SH-SY5Y (cell line): ENCODE results near the gene MACROH2A2.

Source experiments
- GATA2 ChIP-seq: IDR thresholded peaks from 2 replicates; pipeline ENCODE4 v1.6.1; 2011; ENCODE audit warnings: mild to moderate bottlenecking, low read depth, low read length
- GATA3 ChIP-seq: IDR thresholded peaks from 2 replicates; pipeline ENCODE4 v1.6.1; 2011; ENCODE audit warnings: low read depth, mild to moderate bottlenecking, low read length, moderate library complexity

The MACROH2A2 gene

DNA sequence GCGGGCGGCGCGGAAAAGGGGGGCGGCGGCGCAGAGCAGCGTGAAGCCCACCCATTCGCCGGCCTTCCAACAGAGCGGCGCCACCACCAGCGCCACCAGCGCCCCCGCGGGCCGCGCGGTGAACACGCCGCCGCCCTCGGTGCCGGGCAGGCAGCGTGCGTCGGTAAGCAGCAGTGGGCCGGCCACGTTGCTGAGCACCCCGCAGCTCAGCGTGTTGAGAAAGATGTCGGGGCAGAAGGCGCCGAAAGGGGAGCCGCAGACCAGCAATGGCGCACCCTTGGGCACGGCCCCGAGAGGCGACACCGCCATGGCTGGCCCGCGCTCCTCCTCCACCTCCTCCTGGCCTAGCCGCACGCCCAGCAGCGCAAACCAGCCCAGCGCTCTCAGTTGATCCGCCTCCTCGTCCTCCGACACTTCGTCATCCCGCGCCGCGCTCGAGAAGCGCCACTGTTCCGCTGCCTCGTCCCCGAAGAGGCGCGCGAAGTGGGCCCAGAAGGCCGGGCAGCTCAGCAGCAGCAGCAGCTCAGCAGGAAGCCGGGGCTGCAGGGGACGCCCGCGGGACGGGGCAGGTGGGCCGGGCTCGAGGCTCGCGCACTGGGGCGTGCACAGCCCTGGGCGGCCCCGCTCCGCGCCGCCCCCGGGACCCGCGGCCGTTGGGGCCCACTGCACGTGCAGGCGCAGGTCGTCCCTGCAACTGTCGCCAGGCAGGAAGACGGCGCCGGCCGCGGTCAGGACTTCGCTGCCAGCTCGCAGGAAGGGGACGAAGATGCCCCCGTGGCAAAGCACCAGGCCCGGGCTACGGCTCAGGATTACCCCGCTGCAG lies 93.2 kb downstream of the MACROH2A2 start:
- TF ChIP-seq GATA2 (no peak), GATA3 (no peak)

DNA sequence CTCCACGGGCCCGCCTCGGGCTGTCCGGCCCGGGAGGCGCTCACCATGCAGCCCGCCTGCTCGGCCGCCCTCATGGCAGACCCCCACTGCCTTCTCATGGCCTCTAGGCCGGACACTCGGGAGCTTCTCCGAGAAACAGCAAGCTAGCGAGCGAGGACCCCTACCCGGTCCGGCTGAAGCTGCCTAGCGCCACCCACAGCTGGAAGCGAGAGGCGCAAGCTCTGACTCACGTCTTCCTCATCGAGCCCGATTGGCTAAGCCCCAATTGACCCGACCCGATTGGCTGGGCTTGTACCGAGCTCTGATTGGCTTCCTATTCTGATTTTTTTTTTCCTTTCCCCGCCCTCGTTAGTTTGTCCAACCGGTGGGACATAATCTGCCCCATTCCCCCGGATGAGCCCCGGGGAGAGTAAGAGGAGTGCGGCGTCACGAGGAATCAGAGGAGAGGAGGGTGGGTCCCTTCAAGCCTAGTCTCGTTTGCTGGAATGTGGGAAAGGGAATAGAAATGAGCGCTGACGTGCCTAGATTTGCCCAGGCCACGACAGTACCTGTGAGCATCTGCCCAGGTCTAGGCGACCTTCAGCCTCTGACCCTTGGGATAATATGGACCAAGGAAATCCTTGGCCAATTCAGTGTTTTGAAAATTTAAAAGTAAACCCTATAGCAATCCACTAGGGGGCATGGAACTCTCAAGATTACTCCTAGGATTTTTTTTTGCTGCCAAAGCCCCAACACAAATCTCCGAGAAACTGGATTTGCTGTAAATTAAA lies 94.0 kb downstream of the MACROH2A2 start, which contains the start of gene TYSND1:
TYSND1 (minus strand) TSS at position 212 of the 770 bp plus-strand sequence; CDS start at position 98, 114 bp downstream.
- TF ChIP-seq GATA3: no peak
- TF ChIP-seq GATA2: no peak

DNA sequence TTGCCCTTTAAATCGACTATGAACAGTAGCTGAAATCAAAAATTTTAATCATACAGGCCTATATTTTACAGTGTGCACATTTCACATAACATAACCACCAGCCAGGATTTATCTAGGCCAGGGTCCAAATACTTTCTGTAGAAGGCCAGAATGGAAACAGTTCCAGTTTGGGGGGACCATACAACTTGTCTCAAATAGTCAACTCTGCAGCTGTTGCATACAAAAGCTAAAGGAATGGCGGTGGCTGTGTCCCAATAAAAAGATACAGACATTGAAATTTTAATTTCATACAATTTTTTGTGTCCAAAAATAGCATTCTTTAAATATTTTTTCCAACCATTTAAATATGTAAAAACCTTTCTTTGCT lies 94.6 kb downstream of the MACROH2A2 start:
- no peak for TF ChIP-seq GATA3
- no peak for TF ChIP-seq GATA2

DNA sequence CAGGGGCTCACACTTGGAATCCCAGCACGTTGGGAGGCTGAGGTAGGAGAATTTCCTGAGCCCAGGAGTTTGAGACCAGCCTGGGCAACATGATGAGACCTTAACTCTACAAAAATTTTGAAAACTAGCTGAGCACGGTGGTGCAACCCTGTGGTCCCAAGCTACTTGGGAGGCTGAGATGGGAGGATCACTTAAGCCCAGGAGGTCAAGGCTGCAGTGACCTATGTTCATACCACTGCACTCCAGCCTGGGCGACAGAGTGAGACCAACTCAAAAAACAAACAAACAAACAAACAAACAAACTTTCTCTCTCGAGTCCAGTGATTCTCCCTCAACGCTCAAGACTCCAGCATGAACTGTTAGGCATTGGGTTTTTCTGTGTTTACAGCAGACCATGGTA lies 95.9 kb downstream of the MACROH2A2 start:
- TF ChIP-seq GATA3 (no peak), GATA2 (no peak)

DNA sequence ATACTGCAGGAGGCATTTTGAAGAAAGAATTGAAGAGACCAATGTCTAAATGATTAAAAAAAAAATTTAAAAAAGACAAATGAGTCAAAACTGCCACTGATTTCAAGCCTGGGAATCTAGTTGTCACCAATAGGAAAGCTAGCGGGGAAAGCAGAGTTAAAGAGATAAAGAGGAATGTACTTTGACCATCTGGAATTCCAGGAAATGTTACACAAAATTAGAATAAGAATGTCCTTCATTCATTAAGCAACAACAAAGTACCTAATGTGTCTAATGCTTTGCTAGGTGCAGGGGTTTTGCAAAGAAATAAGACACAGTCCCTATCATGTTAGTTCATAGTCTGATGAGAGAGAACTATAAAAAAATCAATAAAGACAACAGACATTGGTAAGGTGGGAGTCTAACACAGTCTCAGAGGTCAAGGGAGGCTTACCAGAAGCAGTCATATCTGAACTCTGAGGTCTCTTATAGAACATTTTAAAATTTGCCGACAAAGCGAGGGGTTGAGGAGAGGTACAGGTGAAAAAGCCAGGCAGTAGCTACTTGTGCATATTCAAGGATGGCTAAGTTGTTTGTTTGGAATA lies 102.7 kb downstream of the MACROH2A2 start:
- TF ChIP-seq GATA3 (no peak), GATA2 (no peak)

DNA sequence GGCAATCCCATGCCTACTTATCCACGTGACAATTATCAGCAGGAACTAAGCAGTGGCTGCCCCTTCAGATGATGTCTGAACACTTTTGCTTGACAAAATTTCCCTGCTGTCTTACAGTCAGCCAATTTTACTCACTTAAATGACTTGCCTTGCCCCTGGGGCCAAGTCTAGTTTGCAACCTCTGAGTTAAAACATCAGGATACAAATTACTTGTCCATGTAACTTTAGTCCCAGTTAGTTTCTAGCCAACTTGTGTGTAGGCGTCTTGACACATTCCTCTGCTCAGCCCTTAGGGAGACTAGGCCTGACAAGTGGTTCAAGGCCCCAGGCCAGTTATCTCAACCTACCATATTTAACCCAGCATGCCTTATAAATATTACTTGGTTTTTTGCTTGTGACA lies 105.5 kb downstream of the MACROH2A2 start:
- TF ChIP-seq GATA2 (no peak), GATA3 (no peak)

DNA sequence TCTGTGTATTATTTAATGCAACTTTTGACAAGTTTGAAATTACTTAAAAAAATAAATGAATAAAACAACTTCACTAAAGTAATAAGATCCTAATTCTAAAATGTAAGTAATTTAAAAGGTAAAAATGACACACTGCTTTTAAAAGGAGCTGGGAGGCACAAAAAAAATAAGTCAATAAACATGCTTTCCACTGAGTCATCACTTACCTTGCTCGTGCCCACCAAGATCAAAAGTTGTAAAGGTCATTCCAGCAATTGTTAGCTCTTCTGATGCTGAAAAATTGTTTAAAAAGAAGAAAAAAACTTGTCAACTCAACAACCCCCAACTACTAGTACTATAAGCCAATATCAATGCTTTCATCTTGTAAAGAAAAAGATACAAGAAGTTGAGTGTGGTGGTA lies 108.2 kb downstream of the MACROH2A2 start:
- TF ChIP-seq GATA3: no peak
